Adipose tissue (tissue), 3 donors: Measurements from ENCODE around the gene HDHD5. TPM values are rescaled to one million over a fixed set of nuclear protein-coding genes. Genes with fewer than 3 reads are reported as not detected.

Experiments used
- H3K27ac ChIP-seq: one replicate; pipeline ENCODE4 v1.5.1; 2013; ENCODE audit warnings: low read depth, low read length
- WGBS, 3 donors: extraction: QIAGEN DNeasy Blood & Tissue Kit; methylation state at CpG; one replicate each; pipeline ENCODE4 v1.1.7; 2013; 5-methylcytosine and 5-hydroxymethylcytosine counted together
- polyA plus RNA-seq, 3 donors: library from polyadenylated mRNA; stranded (reverse); fragments of 200-250 nt; gene quantifications; one replicate each; pipeline ENCODE4 v1.2.3, GENCODE V29; 2013
- donor health status: healthy with polysubstance abuse.
- donor health status: Bipolar disorder and iron deficiency.
- donor health status: healthy.

Gene HDHD5
- polyA plus RNA-seq, 3 donors = 24.1 to 39.1 (median 26.3) TPM

DNA sequence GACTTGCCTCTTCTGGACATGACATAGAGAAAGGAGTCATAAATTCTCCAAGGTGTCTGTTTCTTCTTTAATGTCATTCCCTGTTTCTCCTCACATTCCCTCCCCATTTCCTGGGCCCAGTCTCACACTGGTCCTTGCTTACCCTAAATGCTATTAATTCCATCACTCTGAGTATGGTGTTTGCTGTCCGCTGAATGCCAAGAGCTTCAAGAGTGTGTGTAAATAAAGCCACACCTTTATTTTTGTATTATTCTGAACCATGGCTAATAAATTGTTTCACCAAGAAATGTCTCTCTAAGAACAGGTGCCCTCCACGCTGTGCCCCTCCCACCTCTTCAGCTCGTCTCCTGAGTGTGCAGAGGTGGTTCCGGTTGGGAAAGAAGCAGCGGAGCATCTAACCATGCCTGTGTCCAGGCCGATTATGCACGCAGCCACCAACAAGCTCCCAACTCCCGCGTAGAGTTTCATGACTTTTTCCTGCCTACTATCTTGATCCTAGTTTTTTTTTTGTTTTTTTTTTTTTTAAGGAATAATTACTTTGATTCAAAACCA is 46.5 kb downstream of the HDHD5 start:
- no peak overlapping the region for H3K27ac ChIP-seq
- 65 to 81% (median 68%) methylated on average over 9 of the region's 9 CpGs for WGBS, 3 donors

DNA sequence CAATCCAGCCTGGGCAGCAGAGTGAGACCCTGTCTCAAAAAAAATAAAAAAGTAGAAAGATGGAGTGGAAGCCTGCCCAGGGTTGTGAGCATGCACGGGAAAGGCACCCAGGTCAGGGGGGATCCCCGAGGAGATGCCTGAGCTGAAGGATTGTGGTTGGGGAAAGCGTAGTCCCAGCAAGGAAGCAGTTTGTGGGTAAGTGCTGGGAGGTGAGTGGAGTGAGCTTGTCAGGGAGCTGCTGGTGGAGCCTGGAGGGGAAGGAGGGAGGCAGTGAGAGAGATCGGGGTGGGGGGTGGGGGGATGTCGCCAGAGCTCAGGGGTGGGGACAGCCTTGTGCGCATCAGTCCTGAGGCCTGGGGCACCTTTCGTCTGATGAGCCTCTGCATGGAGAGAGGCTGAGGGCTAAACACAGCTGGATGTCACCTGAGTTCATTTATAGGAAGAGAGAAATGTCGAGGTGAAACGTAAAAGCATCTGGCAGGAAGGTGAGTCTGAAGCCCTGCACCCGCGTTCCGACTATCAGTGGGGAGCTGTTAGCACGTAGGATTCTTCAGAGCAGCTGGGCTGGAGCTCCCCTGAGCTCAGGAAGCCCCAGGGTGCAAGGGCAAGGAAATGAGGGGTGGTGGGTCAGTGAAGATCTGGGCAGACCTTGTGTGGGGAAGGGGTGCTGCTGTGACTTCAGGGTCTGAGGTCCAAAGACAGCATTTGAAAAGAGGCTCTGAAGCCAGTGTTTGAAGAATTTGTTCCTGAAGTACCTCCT is 48.1 kb downstream of the HDHD5 start:
- 75 to 80% (median 78%) methylated on average over 13 of the region's 13 CpGs for WGBS, 3 donors

DNA sequence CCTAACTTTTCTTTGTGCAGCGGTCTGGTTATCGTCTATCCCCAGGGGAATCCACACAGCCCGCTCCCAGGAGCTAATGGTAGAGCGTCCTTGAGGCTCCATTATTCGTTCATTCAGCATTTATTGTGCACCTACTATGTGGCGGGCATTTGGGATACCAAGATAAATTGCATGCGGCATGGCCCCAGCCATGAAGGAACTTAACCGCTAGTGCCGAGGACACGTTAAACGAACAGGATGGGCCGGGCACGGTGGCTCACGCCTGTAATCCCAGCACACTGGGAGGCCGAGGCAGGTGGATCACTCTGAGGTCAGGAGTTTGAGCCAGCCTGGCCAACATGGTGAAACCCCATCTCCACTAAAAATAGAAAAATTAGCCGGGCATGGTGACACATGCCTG is 49.1 kb downstream of the HDHD5 start:
- WGBS, 3 donors = 88 to 91% (median 89%) methylated on average over 16 of the region's 16 CpGs
- no peak overlapping the region for H3K27ac ChIP-seq

More for the DNA sequence above, 48.1 kb downstream of the HDHD5 start:
- H3K27ac ChIP-seq = peak overlapping the region; percentile 7

DNA sequence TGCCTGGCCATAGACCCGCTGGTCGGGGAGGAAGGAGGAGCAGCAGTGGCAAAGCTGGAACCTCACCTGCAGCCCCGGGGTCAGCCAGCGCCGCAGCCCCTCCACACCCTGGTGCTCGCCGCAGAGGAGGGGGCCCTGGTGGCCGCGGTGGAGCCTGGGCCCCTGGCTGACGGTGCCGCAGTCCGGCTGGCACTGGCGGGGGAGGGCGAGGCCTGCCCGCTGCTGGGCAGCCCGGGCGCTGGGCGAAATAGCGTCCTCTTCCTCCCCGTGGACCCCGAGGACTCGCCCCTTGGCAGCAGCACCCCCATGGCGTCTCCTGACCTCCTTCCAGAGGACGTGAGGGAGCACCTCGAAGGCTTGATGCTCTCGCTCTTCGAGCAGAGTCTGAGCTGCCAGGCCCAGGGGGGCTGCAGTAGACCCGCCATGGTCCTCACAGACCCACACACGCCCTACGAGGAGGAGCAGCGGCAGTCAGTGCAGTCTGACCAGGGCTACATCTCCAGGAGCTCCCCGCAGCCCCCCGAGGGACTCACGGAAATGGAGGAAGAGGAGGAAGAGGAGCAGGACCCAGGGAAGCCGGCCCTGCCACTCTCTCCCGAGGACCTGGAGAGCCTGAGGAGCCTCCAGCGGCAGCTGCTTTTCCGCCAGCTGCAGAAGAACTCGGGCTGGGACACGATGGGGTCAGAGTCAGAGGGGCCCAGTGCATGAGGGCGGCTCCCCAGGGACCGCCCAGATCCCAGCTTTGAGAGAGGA is 49.8 kb downstream of the HDHD5 start:
- 93 to 95% (median 94%) methylated on average over 26 to 42 of the region's 42 CpGs for WGBS, 3 donors
- H3K27ac ChIP-seq = no peak overlapping the region

- no peak overlapping the region for H3K27ac ChIP-seq
- 95 to 96% (median 96%) methylated on average over 66 of the region's 66 CpGs for WGBS, 3 donors
These were observed 50.6 kb downstream of the HDHD5 start for GRCh38 chr22:17108256-17109112.

- no peak overlapping the region for H3K27ac ChIP-seq
- WGBS, 3 donors = 73 to 93% (median 77%) methylated on average over 6 of the region's 6 CpGs
These were observed 51.6 kb downstream of the HDHD5 start for GRCh38 chr22:17107547-17107810.

GRCh38 chr22:17106785-17107546 is 52.1 kb downstream of the HDHD5 start:
- H3K27ac ChIP-seq = no peak overlapping the region
- WGBS, 3 donors = 50 to 82% (median 61%) methylated on average over 15 of the region's 15 CpGs

DNA sequence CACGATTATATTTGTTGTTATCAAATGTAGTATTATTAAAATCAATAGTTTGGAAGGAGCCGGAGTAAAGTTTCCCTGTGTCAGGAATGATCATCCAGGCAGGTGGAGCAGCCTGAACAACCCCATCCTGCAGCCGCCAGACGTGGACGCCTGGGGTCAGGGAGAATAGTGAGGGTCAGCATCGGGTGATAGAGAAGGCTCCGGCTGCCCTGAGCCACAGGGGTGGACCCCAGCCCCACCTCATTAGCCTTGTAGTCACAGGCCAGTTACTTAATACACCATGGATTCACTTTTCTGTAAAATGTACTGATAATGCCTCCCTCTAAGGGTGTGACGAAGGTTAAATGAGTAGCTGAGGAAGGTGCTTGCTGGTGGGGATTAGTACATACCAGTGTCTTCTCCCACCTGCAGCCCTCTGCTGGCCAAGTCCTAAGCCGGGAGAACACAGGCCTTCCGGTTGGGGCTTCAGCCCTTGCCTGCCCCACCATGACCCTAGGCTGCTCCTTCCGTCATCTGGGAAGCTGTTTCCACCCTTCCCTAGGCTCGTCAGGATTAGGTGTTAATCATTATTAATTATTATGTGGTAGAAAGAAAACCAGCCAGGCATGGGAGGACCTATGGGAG is 52.8 kb downstream of the HDHD5 start:
- WGBS, 3 donors = 73 to 77% (median 74%) methylated on average over 12 of the region's 12 CpGs
- no peak overlapping the region for H3K27ac ChIP-seq

GRCh38 chr22:17105143-17106129 is 53.6 kb downstream of the HDHD5 start:
- no peak overlapping the region for H3K27ac ChIP-seq

GRCh38 chr22:17104336-17104935 is 54.6 kb downstream of the HDHD5 start:
- 85 to 96% (median 86%) methylated on average over 13 to 14 of the region's 14 CpGs for WGBS, 3 donors
- no peak overlapping the region for H3K27ac ChIP-seq

More at GRCh38 chr22:17105143-17106129, 53.6 kb downstream of the HDHD5 start:
- 78 to 86% (median 79%) methylated on average over 22 of the region's 22 CpGs for WGBS, 3 donors

GRCh38 chr22:17103351-17103750 is 55.7 kb downstream of the HDHD5 start:
- no peak overlapping the region for H3K27ac ChIP-seq
- 95 to 97% (median 95%) methylated on average over 9 of the region's 9 CpGs for WGBS, 3 donors

DNA sequence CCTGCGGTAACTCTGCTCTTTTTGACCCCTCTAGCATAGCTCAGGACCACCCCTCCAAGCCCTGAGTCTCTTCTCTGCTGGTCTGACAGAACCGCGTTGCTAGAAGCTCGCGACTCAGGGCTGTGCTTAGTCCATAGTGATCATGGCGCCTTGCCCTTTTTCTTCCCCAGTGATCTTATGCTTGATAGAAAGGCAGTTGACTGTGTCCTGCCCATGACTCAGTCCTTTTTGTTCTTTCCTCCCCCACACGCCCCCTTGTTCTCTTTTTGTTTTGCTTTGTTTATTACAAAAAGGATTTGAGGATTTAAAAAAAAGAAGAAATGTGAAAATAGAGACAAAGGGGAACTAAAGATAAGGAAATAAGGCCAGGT is 56.8 kb downstream of the HDHD5 start:
- 74 to 97% (median 79%) methylated on average over 7 of the region's 7 CpGs for WGBS, 3 donors
- H3K27ac ChIP-seq = no peak overlapping the region

DNA sequence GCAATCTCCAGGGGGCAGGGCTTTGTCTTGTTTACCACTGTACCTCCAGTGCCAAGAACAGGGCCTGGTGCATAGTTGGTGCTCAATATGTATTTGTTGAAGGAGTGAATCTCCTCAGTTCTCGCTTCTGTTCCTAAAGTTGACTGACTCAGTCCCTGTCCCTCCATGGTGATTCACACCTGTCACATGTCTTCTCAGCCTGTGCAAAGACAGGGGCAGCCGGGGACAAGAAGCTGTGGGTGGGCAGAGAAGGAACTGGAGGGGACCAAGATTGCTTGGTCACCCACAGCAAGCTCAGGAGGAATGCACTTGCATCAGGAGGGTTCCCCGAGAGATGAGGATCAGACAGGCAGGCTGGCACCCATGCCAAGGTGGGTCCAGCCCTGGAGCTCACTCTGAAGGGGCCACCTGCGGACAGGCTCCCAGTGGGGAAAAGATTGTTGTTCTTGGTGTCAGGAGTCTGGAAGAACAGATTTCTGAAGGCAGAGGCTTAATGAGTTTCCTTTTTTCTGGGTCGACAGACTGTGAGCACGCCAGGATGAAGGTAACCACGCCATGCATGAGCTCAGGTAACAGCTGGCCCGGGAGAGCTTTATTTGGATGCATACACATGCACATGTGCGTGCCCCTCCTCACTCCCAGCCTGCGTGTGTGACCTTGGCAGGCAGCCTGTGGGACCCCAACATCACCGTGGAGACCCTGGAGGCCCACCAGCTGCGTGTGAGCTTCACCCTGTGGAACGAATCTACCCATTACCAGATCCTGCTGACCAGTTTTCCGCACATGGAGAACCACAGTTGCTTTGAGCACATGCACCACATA is 57.4 kb downstream of the HDHD5 start:
- 82 to 88% (median 83%) methylated on average over 14 of the region's 14 CpGs for WGBS, 3 donors
- no peak overlapping the region for H3K27ac ChIP-seq

- WGBS, 3 donors = 62 to 75% (median 62%) methylated on average over 6 of the region's 6 CpGs
- no peak overlapping the region for H3K27ac ChIP-seq
These were observed 58.5 kb downstream of the HDHD5 start for GRCh38 chr22:17100621-17101020.

DNA sequence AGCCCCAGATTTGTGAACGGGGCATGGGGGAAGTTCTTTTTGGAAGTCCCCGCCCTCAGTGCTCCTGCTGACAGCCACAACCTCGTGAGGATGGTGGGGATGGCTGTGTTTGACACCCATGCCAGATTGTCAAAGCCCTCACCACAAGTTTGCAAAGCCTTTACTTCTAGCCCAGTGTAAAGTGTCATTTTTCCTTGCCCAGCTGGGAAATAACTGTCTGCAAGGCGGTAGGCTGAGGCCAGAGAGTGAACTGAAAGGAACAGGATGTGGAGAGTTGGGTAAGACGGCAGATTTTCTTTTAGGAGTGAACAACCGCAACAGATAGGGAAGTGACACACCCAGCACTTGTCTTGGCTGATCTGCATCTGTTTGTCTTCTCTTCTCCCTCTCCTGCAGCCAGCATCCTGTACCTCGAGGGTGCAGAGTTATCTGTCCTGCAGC is 60.7 kb downstream of the HDHD5 start:
- WGBS, 3 donors = 45 to 81% (median 59%) methylated on average over 7 of the region's 7 CpGs
- peak overlapping the region; percentile 28 for H3K27ac ChIP-seq
